Spleen (tissue), 7 donors: Measurements from ENCODE around the gene RYR2.

Experiments
- POLR2A ChIP-seq, 3 donors: fragments of 450-650 bp; IDR thresholded peaks; one replicate each; pipeline ENCODE4 v1.5.1; 2017; ENCODE audit warnings: antibody characterized with exemption in 3 of 3, mild to moderate bottlenecking in 1 of 3
- POLR2AphosphoS5 ChIP-seq, 3 donors: sonication (generic); formaldehyde crosslinking; IDR thresholded peaks; one replicate each; pipeline ENCODE4 v1.5.1; 2017; ENCODE audit warnings: antibody characterized with exemption in 3 of 3
- TF ChIP-seq, protein P1 (sequence below), 11 experiments: fragments of 200-600 bp in 7 of 11; fragments of 450-650 bp in 4 of 11; sonication (generic) in 4 of 11; IDR thresholded peaks in 8 of 11; conservative IDR thresholded peaks in 3 of 11; 1 replicate in 7 of 11; 2 replicates in 4 of 11; pipeline versions ENCODE4 v1.4.0 to v1.8.0; 2016 to 2021; ENCODE audit warnings: antibody characterized with exemption in 11 of 11, inconsistent platforms in 4 of 11, mild to moderate bottlenecking in 1 of 11
- donor health status: DM: no; HTN: no; CAD: no; lungs with moderate emphysema.
- donor health status: DM: no; HTN: no; CAD: no.
- donor health status: DM: no; HTN: no; CAD: no.

DNA sequence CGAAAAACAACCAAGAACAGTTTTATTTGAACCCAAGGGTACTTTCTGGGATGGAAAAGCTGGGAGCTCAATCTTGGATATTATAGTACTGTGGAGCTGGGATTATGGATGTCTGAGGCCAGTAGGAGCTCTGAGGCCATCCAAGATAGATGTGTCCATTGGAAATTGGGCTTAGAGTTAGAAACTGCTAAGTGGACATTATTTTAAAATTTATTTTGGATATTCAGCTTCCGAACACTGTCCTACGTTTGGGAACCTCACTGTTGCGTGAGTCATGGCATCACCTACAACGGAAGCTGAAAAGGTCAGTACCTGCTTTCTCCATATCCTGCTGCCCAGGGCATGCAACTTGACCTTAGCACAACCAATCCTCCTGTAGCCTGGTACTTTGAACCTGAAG lies 61.0 kb downstream of the RYR2 start:
- TF ChIP-seq, protein P1, sequence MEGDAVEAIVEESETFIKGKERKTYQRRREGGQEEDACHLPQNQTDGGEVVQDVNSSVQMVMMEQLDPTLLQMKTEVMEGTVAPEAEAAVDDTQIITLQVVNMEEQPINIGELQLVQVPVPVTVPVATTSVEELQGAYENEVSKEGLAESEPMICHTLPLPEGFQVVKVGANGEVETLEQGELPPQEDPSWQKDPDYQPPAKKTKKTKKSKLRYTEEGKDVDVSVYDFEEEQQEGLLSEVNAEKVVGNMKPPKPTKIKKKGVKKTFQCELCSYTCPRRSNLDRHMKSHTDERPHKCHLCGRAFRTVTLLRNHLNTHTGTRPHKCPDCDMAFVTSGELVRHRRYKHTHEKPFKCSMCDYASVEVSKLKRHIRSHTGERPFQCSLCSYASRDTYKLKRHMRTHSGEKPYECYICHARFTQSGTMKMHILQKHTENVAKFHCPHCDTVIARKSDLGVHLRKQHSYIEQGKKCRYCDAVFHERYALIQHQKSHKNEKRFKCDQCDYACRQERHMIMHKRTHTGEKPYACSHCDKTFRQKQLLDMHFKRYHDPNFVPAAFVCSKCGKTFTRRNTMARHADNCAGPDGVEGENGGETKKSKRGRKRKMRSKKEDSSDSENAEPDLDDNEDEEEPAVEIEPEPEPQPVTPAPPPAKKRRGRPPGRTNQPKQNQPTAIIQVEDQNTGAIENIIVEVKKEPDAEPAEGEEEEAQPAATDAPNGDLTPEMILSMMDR (IDR thresholded peaks at IDR 0.05 in 8 of 11, conservative IDR thresholded peaks at IDR 0.05 in 3 of 11): no peak
- TF ChIP-seq POLR2A (IDR thresholded peaks at IDR 0.05) (no peak), POLR2AphosphoS5 (IDR thresholded peaks at IDR 0.05) (no peak)
